NCI-H1105 treated with DMSO at 0.1 percent for 48 hours (cell line): ENCODE data around the gene RNU1-4.
"Not testable (repeated sequence)": the region's sequence is repeated elsewhere in the genome, so short reads cannot be mapped to it uniquely, and the experiment has no call there.

Source experiments
- DNase-seq: peaks from one replicate; lab custom pipeline; 2025; lab: John Stamatoyannopoulos, UW

The RNU1-4 gene

DNA sequence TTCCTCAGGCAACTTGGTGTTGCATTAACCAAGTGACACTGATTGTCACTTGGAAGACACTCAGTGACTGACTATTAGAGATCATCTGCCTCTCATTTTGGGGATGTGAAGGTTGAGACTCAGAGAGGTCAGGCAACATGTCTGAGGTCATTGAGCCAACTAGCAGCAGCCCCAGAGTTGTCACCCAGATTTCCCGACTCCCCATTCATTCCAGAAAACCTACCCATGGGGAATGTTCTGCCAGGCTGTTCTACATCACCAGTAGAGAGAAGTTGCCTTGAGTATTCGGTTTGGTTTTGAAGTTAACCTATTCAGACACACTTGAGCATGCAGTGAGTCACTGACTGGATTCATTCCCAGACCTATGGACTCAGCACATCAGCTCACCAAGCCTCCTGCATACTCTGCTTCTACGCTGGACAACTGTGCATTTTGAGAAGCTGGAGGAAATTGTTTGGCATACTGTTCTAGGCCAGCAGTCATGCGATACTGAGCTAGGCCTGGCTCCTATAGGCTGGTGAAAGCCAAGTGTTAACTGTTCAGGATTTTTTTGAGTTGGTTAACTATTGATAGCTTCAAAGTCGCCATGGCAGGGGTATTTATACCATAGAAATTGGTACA, 29.9 kb downstream of the RNU1-4 start:
- not testable (repeated sequence) for DNase-seq

DNA sequence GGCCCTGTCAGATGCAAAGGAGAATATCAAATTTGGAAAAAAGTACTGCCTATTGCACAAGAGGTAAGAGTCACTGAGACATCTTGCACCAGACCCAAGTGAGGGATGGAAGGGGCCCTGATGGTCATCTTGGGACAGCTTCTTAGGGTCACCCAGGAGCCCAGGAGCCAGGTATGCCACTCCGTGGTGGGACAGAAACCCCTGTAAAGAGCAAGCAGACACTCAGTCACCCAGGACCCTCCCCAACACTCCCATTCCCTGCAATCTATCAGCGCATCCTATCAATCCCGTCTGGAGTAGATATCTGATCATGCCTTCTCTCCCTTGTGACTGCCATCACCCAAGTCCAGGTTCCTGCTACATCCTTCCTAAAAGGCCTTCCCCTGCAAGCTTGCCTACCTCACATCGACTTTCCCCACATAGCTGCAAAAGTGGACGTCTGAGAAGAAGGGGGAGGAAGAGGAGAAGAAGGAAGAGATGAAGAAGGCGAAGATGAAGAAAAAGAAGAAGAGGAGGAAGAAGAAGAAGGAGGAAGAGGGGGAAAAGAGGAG, 30.7 kb downstream of the RNU1-4 start:
- DNase-seq = not testable (repeated sequence)

DNA sequence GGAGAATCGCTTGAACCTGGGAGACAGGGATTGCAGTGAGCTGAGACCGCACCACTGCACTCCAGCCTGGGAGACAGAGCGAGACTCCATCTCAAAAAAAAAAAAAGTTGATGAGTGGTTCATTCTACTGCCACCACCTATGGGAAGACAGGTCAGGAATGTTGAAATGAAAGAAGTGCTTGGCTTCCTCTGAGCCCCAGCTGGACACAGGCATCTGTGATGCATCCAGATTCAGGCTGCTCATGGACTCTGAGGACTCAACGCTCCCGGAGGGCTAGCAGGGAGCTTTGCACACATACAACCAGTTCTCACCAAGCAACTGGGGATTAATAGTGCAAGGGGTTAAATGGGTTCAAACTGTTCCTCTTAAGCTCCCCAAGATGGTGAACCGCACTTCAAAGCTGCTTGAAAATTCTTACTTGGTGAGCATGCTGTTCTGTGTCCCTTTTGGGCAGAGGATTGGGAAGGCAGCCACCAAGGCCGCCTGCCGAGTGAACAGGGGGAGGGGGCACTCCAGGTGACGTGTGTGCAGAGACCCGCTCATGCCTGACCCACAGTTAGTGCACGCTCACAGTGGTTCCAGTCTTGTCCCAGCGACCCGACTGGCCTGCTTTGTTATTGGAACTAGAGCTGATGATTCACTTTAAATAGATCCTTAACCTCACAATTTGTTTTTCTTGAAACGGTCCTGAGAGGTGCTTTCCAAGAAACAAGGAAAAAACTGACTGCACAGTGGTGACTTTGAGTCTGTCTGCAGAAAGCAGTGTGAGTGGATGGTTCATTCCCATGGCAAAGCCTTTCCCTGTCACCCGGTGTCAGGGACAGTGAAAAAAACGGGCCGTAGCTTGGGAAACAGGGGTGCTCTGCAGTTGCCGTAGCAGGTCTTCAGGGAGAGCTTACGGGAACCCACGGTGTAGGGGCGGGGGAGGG, 32.2 kb downstream of the RNU1-4 start:
- not testable (repeated sequence) for DNase-seq

DNA sequence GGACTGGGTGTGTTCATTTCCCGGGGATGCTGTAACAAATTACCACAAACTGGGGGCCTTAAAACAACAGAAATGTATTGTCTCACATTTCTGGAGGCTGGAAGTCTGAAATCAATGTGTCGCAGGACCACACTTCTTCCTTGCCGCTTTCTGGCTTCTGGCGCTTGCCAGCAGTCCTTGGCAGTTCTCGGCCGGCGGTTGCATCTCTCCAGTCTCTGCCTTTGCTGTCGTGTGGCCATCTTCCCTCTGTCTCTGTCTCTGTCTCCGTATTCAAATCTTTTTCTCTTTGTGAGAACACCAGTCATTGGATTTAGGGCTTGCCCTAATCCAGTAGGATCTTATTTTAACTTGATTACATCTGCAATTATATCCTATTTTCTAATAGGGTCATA, 32.9 kb downstream of the RNU1-4 start:
- not testable (repeated sequence) for DNase-seq

DNA sequence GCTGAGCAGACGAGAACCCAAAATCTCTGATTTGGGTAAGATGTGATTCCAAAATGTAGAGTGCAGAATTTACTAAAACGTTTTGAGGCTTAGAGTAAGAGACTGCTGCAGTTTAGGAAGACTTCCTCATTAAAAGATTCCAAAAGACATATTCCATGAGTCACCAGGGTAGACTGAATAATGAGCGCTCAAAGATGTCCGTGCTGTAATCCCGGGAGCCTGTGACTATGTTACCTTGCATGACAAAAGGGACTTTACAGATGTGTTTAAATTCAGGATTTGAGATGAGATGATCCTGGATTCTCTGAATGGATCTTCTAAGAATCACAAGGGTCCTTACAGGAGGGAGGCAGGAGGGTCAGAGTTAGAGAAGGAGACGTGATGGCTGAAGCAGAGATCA, 33.4 kb downstream of the RNU1-4 start:
- DNase-seq = not testable (repeated sequence)

DNA sequence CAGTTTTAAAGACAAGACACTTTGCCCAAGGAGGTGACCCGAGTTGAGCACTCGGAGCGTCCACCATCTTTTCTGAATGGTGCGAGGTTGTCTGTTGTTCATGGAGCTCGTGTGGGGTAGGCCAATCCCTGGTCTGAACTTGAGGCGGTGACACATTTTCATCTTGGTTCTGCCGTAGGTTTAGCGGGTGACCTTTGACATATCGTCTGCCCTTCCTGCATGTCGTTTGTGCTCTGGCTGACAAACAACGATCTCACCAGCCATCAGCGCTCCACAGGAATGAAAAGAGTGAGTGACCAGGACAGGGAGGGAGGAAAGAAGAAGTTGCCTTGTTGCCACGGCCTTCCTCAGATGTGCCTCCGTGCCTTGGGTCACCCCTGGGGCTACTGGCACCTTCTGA, 34.5 kb downstream of the RNU1-4 start:
- DNase-seq = not testable (repeated sequence)

DNA sequence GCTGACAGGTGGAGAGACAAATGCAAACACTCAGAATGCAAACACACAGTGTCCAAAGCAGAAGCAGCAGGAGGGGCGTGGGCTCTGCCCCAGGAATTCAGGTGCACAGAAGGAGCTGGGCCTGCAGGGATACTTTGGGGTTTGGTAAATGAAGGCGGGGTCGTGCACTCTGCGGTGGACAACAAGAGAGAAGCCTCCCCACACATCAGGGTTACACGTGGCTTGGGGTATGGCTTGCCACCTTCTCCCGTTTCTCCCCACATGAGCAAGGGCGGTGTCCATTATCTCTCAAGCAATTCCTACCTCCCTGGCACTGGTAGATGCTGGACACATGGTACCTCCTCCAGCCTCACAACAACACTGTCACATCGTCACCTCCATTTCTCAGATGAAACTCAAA, 35.0 kb downstream of the RNU1-4 start:
- not testable (repeated sequence) for DNase-seq

DNA sequence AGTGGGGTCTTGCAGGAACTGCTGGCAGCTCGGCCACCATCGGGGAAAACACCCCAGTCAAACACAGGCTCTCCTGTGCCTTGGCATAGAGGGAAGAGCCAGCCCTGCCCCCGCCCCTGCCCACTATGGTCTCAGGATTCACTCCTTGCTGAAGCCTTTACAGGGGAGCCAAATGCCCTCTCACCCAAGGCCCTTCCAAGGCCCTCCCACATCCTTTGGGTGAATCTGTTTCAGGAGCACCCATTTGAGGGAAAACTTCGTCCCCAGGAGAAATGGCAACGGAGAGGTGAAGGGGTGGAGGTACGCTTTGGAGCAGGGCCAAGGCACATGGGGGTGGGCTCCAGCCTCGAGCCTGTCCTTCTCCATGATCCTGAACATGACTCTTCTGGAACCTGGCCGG, 35.9 kb downstream of the RNU1-4 start:
- not testable (repeated sequence) for DNase-seq

DNA sequence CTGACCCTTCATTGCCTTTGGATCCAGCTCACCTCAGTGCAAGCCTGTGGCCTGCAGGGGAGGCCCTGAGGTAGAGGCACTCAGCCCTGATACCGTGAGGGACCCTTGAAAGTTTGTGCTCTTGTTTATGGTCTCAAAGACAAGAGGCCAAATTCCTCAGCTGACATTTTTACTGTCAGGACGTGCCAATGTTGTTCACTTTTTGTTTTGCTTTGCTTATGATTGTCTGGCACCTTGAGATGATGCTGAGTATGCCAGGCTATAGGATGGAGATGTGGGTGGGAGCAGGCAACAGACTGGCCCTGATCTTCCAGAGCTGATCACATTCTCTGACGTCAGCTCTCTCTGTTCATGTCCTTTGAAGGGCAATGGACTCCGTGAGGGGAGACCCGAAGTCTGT, 36.5 kb downstream of the RNU1-4 start:
- DNase-seq = not testable (repeated sequence)

DNA sequence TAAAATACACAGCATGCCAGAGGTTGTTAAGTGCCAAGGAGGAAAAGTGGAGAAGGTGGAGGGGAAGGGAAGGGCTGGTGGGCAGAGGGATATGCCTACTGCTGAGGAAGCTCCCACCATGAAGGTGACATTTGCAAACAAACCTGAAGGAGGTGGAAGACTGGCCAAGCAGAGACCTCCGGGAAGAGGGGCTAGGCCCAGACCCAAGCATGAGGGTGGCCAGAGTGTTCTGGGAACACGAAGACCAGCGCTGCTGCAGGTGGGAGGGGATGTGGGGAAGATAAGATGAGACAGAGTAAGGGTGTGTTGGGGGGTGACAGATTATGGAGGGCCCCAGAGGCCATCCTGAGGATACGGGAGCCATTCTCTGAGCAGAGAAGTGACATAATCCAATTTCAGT, 37.5 kb downstream of the RNU1-4 start:
- DNase-seq = not testable (repeated sequence)

DNA sequence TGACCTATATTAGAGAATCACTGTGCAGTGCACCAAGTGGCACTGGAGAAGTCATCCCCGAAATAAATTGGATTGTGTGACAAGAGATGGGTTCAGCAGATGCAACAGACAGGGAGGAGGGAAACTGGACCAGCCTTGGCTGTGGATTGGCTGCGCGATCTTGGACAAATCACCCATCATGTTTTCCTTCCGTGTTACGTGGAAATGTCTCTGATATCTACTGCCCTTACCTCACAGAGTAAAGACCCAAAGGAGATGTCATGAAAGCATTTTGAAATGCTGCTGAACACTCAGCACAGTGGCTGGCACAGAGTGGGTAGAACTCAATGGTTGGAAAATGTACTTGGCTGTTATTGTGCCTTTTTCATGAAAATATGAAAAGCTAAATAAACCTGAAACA, 39.2 kb downstream of the RNU1-4 start:
- not testable (repeated sequence) for DNase-seq

DNA sequence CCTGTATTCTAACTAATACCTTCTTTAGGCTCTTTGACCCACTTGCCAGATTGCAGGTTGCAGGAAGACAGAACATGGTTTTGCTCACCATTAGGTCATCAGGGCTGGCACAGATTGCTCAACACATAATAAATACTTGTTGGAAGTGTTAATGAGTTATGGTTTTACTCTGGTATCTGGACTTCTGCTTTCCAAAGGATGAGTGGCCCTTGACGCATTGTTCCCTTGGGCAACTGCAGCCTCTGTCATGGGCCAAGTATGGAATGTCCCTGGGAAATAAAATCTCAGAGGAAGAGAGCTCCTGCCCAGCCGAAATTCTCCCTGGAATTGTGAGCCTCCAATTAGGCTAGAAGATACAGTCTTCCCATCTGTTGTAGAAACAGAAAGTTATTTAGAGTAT, 40.7 kb downstream of the RNU1-4 start:
- DNase-seq = not testable (repeated sequence)

DNA sequence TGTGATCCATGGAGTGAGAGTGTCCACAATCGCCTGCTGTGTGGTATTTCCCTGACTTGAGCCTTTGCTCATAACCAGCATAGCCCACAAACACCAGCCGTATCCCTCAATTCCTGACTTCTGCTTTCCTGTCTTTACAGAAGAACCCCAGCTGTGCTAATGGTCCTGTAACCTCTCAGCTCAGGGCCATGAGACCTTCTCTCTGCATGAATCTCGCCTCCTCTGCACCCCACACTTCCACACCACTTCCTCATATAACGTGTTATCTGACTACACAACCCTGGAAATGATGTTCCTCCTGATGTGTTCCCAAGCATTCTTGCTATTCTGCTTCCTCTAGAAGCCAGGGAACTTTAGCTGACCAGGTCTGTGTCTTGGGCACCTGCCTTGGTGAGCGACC, 41.3 kb downstream of the RNU1-4 start:
- not testable (repeated sequence) for DNase-seq

DNA sequence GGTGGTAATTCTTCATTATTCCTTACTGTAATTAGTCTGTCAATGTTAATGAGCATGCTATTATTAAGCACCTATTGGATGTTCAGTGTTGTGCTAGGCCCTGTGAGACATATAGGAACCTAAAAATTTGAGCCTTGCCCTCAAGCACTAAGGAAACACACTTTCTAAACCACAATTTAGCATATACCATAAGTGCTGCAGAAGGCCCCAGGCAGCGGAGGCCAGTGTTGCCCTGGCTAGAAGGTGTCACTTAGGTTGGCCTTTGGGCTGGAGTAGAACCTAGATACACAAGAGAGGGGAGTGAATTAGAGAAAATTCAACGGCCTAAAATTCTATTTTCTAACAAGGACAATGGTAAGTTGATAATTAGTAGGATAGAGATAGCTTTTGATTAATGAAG, 44.6 kb downstream of the RNU1-4 start:
- DNase-seq = not testable (repeated sequence)

DNA sequence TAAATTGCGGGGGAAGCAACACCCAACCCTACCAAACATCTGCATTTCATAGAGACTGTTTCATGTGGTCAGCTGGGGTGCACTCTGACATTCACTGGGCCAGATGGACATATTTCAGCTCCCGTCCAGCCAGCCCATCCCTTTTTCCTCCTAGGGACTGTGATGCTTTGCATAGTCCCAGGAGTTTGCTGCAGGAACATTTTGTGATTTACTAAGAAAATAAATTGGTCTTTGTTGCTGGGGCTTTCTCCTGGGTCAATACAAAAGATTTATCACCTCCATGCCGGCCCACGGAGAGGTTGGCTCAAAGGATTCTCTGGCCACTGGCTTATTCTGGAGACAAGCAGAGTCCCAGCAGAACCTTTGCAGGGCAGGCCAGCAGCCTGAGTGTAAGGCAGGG, 46.0 kb downstream of the RNU1-4 start:
- DNase-seq = not testable (repeated sequence)

DNA sequence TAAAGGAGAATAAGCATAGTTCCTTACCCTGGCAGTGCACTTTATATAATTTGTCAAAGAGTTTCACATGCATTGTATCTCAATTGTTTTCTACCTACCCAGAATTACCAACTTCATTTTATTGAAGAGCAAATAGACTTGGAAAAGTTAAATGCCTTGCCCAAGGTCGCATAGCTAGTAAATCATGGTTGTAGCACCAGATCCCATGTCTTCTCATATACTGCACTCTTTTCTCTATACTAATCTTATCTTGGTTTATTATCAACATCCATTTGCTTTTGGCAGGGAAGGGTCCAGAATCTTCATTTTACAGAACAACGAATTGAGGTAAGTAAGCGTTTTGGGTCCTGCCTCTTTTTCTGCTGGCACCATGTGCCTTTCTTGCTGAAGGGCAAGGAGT, 46.9 kb downstream of the RNU1-4 start:
- DNase-seq = not testable (repeated sequence)

DNA sequence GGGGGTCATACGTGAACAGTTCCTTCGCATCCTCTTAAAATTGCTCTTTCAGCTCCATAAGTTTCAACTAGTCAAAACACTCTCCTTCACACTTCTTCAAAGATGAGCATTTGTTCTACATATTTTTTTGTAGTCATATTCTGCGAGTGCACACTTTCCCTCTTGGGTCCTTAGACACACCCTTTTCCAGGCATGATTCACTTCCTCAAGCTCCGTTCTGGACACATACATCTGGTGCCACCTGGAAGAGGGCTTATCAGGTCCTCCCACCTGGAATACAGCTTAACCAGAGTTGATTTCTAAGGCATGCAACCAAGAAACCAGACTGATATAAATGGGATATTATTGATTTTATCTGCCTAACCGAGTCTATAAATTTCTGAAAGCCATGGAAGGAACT, 47.4 kb downstream of the RNU1-4 start:
- DNase-seq = not testable (repeated sequence)
